Raji (cell line): ENCODE results near the gene PLEKHM2.

ENCODE experiments used
- POLR2A ChIP-seq: IDR thresholded peaks from 2 replicates; pipeline ENCODE4 v1.6.1; 2011; ENCODE audit warnings: low read depth, low read length, control low read depth; ENCODE audit not compliant: insufficient read depth

PLEKHM2 gene

DNA sequence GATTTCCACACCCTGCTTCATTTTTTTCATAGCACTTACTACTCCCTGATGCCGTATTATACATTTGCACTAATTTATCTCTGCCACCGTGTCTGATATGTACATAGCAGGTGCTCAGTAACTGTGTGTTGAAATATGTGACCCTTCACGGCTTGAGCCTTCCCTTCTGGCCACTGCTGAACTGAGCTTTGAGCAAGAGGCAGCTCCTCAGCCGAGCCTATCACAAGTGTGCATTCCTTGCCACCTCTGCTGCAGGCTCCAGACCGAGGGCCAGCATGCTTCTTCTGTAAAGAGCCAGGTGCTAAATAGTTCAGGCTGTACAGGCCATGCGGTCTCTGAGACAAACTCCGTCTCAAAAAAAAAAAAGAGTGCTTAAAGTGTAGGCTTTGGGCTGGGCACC lies 22.6 kb downstream of the PLEKHM2 start:
- no peak for TF ChIP-seq POLR2A

DNA sequence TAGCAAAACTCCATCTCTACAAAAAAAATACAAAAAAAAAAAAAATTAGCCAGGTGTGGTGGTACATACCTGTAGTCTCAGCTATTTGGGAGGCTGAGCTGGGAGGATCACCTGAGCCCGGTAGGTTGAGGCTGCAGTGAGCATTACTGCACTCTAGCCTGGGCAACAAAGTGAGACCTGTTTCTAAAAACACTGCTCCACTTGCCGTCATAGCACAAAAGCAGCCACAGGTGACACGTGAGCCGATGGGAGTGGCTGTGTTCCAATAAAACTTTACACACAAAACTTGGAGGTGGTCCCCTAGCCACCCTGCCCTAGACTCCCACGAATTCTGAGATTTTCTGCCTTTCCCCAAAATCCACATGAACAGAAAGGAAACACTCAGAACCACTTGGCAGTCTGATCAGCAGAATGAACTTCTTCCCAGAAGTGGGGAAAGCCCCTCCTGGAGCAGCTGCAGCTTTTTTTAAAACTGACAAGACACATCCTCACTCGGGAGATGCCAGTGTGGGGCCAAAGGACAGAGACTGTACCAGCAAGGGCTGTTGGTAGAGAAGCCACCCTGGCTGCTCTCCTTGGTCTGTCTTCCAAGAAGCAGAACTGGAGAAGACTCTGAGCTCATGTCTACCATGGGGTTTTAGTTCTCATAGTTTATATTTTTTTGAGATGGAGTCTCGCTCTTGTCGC lies 23.3 kb downstream of the PLEKHM2 start:
- no peak for TF ChIP-seq POLR2A

DNA sequence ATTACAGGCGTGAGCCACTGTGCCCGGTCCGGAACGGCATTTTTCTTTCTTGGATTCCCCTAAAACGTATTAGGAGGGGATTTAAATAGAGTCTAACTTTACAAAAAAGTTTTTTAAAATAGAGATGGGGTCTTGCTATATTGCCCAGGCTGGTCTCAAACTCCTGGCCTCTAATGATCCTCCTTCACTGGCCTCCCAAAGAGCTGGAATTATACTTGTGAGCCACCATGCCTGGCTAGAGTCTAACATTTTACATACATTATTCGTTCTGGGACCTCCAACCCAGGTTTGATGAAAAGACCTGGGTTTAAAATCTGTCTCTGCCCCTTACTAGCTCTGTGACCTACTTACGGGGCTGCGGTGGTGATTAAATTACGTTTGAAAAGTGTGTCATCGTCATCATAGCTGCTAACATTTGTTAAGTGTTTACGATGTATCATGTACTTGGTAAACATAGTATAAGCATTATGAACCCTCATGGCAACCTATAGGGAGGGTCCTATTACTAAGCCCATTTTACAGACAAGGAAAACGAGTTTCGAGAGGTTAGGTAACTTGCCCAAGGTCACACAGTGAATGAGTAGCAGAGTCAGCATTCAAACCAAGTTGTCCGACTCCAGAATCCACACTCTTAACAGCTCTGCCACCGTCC lies 24.5 kb downstream of the PLEKHM2 start:
- TF ChIP-seq POLR2A = no peak

DNA sequence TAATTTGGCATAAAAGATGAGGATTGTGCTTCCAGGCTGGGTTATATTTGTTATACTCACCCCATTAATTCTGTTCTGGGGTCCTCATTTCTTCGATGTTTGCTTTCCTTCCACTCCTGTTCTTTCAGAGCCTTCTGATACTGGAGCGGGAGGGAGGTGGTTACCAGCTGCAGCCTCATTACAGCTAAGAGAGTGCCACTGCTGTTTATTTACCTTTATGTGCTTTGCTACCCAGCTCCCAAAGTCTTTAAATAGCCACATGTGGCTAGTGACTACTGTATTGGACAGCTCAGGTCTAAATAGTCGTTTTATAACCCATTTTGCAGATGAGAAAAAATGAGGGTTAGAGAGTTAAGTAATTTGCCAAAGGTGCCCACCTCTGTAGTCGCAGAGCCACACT lies 25.1 kb downstream of the PLEKHM2 start:
- TF ChIP-seq POLR2A = no peak

DNA sequence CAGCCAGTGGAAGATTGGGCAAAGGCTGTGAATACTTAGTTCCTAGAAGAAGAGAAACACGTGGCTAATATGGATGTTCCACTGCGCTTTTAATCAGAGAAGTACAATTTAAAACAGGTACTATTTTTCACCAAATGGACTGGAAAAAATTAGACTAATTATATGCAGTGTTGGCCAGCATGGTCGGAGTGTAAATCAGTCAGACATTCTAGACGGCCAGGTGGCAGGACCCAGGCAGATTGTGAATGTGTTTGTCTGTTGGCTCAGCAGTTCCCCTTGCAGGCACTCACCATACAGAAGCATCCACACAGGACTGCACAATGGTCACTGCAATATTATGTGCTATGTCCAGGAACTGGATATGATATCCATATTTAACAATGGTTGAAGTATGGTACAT lies 28.0 kb downstream of the PLEKHM2 start:
- TF ChIP-seq POLR2A = no peak

DNA sequence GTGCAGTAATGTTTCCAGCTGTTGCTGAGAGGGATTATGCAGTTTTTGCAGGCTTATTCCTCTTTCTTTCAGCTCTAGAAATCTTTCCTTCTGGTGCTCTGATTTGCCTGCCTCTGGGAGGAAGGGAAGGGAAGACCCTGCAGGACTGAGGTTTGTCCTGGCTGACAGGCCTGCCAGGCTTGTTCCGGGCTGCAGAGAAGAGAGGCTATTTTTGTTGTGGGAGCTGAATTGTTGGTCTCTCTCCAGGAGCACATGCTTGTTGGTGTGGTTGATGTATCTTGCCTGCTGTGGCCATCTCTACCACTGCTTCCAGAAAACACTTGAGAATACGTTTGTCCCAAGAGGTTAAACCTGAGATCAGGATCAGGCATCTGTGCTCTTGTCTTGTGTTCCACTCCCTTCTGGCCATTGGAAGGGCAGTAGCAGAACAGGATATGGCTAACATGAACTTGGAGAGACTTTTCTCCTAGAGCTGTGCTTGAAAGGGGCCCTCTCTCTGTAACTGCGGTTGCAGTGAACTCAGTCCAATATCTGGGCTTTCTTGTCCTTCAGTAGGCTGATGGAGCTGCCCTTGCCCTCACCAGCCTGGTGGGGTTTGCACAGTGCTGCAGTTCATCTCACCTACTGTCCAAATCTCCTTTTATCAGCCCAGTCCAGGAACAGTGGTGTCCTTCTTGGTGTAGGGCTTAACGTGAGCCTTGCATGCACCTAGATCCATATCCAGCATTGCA lies 30.5 kb downstream of the PLEKHM2 start:
- TF ChIP-seq POLR2A = no peak

DNA sequence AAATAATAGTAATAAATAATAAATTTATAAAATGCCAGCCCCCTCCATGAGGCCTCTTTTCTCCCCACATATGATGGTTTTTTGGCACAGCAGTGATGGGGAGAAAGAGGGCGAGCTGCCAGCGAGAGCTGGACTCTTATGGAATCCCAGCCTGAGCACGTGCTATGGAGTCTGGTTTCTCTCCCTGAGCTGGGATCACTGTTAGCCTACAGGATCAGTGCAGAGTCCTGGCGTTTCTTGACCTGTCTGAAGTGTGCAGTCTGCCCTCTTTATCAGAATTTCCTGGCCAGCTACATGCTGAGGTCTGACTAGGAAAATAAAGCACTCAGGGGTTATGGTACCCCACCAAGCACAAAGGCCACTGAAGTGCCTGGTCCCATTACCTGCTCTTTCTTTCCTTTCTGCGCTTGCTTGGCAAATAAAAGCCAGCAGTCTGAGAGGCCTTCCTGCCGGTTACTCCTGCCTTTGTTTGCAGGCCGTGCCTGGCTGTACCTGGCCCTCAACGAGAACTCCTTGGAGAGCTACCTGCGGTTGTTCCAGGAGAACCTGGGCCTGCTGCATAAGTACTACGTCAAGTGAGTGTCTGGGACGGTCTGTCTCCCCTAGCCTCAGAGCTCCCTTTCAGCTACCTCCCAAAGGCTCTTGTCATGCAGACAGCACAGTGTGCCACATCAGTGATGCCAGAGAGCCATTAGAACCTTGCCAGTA lies 33.5 kb downstream of the PLEKHM2 start:
- TF ChIP-seq POLR2A = no peak

DNA sequence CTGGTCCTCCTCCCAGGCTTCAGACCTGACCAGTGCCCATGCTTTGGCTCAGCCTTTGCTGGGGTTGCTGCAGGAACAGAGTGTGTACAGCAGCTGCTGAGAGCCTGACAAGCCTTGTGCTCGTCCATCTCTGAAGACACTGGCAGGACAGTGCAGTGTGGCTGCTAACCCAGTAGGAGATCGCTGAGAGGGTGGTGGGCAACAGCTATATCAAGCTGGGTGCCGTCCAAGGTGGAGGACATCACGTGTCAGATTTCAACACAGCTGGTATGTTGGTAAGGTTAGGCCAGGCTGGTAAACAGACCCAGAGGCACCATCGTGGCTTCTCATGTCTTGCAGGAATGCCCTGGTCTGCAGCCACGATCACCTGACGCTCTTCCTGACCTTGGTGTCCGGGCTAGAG lies 34.1 kb downstream of the PLEKHM2 start:
- TF ChIP-seq POLR2A = no peak

DNA sequence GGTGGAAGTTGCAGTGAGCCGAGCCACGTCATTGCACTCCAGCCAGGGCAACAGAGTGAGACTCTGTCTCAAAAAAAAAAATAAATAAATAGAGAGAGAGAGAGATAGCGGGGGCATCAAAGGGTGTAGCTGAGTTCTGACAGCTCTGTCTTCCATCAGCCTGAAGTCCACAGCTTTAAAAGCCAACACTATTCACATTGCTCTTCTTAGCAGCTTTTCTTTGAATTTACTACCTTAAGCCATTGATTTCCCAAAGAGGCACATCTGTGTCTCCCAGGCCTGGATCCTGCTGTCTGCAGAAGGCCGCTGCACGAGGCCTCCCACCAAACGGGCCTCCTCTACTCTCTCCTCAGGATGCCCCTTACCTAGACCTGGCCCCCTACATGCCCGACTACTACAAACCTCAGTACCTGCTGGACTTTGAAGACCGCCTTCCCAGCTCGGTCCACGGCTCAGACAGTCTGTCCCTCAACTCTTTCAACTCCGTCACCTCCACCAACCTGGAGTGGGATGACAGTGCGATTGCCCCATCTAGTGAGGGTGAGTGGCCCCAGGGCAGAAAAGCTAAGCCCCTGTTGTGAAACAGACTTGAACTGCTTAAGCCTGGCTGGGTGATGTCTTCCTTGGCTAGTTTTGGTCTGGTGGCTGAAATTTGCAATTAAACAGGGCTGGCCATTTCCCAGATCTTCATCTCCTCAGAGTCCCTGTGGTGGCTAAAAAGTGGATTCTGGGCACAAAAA lies 35.4 kb downstream of the PLEKHM2 start:
- no peak for TF ChIP-seq POLR2A

DNA sequence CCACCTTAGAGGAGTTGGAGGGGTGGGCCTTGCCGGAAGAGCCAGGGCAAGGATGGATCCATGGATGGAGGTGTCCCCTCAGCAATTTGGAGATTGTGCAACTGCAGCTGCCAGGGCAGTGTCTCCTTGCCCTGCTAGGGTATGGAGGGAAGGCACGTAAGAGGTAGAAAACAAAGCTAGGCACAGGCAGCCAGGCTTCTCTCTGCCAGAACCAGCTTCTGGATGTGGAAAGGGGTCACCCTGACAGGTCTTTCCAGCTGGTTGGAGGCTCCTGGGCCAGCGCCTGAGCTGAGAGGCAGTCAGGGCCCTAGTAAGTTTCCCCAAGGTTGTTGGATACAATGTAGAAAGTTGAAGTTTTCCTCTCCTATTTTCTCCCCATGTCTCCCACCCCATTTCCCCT lies 36.7 kb downstream of the PLEKHM2 start:
- no peak for TF ChIP-seq POLR2A

DNA sequence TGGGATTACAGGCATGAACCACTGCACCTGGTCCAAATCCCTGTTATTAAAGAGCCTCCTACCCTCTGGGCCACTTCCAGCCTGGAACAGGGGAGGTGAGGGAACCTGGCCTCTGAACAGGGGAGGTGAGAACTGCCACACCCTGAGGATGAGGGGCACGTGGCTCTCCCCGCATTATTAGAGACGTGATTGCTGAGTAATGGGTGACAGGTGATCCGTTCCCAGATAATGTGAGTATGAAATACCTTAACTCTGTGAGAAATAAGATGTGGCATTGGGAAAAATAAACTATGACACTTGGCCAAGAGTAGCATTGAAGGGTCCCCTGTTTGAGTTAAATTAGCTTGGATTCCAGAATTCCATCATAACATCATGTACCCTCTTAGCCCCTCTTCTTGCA lies 38.3 kb downstream of the PLEKHM2 start:
- TF ChIP-seq POLR2A = no peak

DNA sequence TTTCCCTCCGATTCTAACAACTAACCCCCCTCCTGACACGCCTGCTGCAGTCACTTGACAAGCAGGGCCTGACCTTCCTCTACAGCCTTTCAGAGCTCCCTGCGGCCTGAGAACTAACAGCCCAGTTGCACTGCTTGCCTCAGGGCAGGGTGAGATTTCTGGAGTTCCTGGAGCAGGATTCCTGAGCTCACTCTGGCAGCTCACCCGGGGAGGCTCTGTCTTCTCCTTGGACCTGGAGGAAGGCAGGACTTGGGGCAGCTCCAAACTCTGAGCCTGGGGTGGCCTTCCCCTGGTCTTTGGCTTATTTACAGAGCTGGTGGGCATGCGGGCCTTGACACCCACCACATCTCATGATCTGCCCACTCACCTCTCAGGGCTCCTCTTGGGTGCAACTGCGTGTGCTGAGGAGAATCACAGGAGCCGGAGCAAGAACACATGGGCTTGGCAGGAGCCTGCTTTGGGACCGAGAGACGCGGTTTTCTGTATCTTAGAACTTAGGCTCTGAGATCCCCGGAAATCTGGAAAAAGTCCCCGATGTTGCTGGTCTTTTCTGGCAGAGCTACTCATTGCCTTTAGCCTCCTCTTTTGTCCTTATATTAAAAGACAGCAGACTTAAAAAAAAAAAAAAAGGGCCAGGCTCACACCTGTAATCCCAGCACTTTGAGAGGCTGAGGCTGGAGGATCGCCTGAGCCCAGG lies 38.9 kb downstream of the PLEKHM2 start:
- TF ChIP-seq POLR2A = no peak

DNA sequence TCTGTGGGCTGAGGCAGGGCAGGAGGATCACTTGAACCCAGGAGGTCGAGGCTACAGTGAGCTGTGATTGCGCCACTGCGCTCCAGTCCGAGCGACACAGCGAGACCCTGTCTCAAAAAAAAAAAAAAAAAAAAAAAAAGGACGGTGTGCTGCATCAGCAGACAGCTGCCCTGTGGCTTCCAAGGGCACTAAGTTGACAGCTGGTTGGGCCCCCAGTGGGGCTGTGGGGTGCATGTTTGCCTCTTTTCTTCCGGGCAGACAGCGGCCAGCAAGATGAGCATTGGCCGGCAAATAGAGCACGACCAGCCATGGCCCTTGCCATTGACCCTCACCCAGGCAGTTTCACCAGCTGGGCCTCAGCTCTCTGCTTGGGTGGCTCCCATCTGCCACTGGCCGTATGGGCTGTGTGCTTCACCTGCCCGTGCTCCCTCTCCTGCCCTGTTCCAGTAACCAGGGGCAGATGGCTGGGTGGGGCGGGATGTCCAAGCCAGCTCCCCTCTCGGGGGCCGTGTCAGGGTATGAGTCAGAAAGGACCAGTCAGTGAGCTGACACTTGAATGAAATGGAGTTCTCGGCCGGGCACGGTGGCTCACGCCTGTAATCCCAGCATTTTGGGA lies 39.6 kb downstream of the PLEKHM2 start:
- no peak for TF ChIP-seq POLR2A

DNA sequence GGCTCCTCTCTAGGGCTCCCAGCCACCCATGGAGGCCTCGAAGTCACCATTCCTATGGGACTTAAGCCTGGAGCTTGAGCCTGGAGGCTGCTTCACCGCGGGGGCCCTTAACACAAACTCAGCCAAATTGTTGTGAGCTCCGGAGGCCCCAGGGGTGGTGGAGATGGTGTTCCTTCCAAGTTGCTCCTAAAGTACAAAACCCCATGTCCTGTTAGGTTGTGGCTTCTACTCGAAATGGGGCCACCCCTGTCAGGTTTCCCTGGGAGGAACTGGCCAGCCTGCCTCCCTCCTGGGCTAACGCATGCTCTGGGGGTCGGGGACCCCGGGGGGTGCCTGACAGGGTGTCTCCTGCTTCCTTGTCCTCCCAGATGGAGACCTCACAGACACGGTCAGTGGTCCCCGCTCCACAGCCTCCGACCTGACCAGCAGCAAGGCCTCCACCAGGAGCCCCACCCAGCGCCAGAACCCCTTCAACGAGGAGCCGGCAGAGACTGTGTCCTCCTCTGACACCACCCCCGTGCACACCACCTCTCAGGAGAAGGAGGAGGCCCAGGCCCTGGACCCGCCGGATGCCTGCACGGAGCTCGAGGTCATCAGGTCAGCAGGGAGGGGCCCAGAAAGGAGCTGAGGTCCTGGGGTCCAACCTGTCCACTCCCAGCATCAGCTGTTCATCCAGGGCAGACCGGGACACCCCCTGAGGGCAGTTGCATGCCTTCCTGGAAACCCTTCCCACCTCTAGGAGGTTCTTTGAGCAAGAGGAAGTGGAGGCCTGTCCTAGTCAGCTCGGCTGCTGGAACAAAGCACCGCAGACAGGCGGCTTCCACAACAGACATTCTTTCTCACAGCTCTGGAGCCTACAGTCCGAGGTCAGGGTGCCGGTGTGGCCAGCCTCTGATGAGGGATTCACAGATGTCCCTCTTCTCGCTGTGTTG lies 41.1 kb downstream of the PLEKHM2 start:
- TF ChIP-seq POLR2A = no peak
